Right lobe of liver (tissue), 6 donors: Measurements from ENCODE around the gene COPB1. TPM values are rescaled to one million over a fixed set of nuclear protein-coding genes. Genes with fewer than 3 reads are reported as not detected.

Experiments used
- ATAC-seq, 4 donors: fragments of 200-7000 bp; cut with Tn5 transposase; one replicate each; pipeline ENCODE4 v1.9.1; 2020; ENCODE audit warnings: mild to moderate bottlenecking in 4 of 4, moderate library complexity in 4 of 4
- DNase-seq, 3 donors: peaks; one replicate each; pipeline ENCODE4 v3.0.0-alpha.2; 2020
- H3K27ac ChIP-seq, 3 donors: fragments of 200-600 bp; one replicate each; pipeline ENCODE4 v1.8.0; 2022
- H3K27me3 ChIP-seq, 2 donors: fragments of 200-600 bp; one replicate each; pipeline ENCODE4 v1.8.0; 2022
- H3K36me3 ChIP-seq, 4 donors: fragments of 200-600 bp; sonication (generic) in 1 of 4; one replicate each; pipeline versions ENCODE4 v1.5.1 to v1.8.0; 2017 to 2022; ENCODE audit warnings: control low read depth in 1 of 4
- H3K4me1 ChIP-seq, 4 donors: fragments of 200-600 bp; sonication (generic) in 1 of 4; one replicate each; pipeline versions ENCODE4 v1.5.1 to v1.8.0; 2017 to 2022; ENCODE audit warnings: control low read depth in 1 of 4
- H3K4me3 ChIP-seq, 3 donors: fragments of 200-600 bp; one replicate each; pipeline ENCODE4 v1.8.0; 2022
- H3K9me3 ChIP-seq, 4 donors: fragments of 200-600 bp; sonication (generic) in 1 of 4; one replicate each; pipeline versions ENCODE4 v1.5.1 to v1.8.0; 2017 to 2022; ENCODE audit warnings: control low read depth in 1 of 4
- POLR2A ChIP-seq: fragments of 450-650 bp; IDR thresholded peaks from one replicate; pipeline ENCODE4 v1.6.1; 2017; ENCODE audit warnings: antibody characterized with exemption, mild to moderate bottlenecking
- WGBS: methylation state at CpG from one replicate; pipeline ENCODE4 v1.1.6; 2018; ENCODE audit warnings: low coverage, low lambda C conversion rate; ENCODE audit not compliant: insufficient coverage; ENCODE audit errors: missing lambda C conversion rate; 5-methylcytosine and 5-hydroxymethylcytosine counted together
- intact Hi-C, 2 donors: fragments of 100-400 bp; cut with DNase I; formaldehyde crosslinking; loops; one replicate each; pipeline versions ENCODE4 v1.11.2 to v1.14.1; 2022
- total RNA-seq, 6 experiments: library from RNA; depleted of rRNA in 2 of 6; stranded (reverse); fragments of >200 nt in 2 of 6; fragmentation: NEBNext Ultra II Directional in 3 of 6; extraction: Animal tissue kit (Norgen Biotek cat#: 25700) in 3 of 6; gene quantifications; one replicate each; pipeline versions ENCODE4 v1.1.0 to v1.2.4, GENCODE V29; 2016 to 2023
- TF ChIP-seq, protein P1 (sequence below), 4 donors: fragments of 200-600 bp in 3 of 4; fragments of 450-650 bp in 1 of 4; IDR thresholded peaks; one replicate each; pipeline versions ENCODE4 v1.5.1 to v1.8.0; 2016 to 2022; ENCODE audit warnings: antibody characterized with exemption in 4 of 4, mild to moderate bottlenecking in 2 of 4
- donor health status: DM: no; HTN: yes; CAD: no.
- donor health status: DM: no; HTN: no; CAD: no.
- donor health status: DM: no; HTN: no; CAD: no.
- donor health status: DM: no; HTN: yes; CAD: no.
- donor health status: DM: no; HTN: yes; CAD: no.

Gene COPB1
- total RNA-seq, 6 experiments from 2014 or later: 39.1 to 77.8 (median 56.6) TPM

DNA sequence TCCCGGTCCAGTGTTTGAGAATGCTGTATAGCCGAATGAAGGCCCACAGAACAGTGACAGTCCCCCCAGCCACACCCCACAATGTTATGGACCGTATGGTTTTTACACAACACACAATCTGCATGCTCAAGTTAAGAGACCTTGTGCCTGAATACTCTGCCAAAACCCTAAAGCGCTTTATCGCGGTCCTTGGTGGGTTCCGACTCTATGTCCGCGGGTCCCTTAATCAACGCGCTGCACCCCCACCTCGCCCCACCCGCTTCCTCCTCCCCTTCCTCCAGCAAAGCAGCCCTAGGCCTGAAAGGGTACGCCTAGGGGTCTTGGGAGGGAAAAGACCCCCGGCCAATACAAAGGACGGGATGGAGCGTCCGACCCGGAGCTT, 442 bp downstream of the COPB1 start:
- whole genome bisulfite sequencing: 0% methylated on average over 6 of the region's 19 CpGs
- TF ChIP-seq POLR2A: no peak
- TF ChIP-seq, protein P1, sequence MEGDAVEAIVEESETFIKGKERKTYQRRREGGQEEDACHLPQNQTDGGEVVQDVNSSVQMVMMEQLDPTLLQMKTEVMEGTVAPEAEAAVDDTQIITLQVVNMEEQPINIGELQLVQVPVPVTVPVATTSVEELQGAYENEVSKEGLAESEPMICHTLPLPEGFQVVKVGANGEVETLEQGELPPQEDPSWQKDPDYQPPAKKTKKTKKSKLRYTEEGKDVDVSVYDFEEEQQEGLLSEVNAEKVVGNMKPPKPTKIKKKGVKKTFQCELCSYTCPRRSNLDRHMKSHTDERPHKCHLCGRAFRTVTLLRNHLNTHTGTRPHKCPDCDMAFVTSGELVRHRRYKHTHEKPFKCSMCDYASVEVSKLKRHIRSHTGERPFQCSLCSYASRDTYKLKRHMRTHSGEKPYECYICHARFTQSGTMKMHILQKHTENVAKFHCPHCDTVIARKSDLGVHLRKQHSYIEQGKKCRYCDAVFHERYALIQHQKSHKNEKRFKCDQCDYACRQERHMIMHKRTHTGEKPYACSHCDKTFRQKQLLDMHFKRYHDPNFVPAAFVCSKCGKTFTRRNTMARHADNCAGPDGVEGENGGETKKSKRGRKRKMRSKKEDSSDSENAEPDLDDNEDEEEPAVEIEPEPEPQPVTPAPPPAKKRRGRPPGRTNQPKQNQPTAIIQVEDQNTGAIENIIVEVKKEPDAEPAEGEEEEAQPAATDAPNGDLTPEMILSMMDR (IDR thresholded peaks at IDR 0.05): no peak
- intact Hi-C loops: no loop called here
- Histone ChIP-seq H3K27me3 (no peaks in the 10 kb centered on the region), H3K4me1 (peaks cover 0 to 14% (median 3%) of the 10 kb centered on the region in 4 donors), H3K4me3 (peak overlapping the region; percentile 67 to 75 (median 71)), H3K27ac (peak overlapping the region; percentile 72 to 88 (median 79)), H3K36me3 (peaks cover 0 to 38% (median 16%) of the 10 kb centered on the region in 4 donors), H3K9me3 (no peaks in the 10 kb centered on the region)
- ATAC-seq (peak; percentile 48 to 64 (median 54)), DNase-seq (peak; percentile 45 to 65 (median 58))

- no peaks in the 10 kb centered on the region for H3K9me3 ChIP-seq
- no peaks in the 10 kb centered on the region for H3K27me3 ChIP-seq
- 60% methylated on average over 3 of the region's 3 CpGs for WGBS
- intact Hi-C loops: no loop called here
- TF ChIP-seq, protein P1 (IDR thresholded peaks at IDR 0.05): no peak
- TF ChIP-seq POLR2A: no peak
- H3K36me3 ChIP-seq: peaks cover 12 to 98% (median 72%) of the 10 kb centered on the region in 4 donors
- ATAC-seq (no peak), DNase-seq (no peak)
- no peak overlapping the region for H3K4me3 ChIP-seq
- no peak overlapping the region for H3K27ac ChIP-seq
- H3K4me1 ChIP-seq: no peaks in the 10 kb centered on the region
These were observed 18.9 kb downstream of the COPB1 start for GRCh38 chr11:14480716-14481115.

GRCh38 chr11:14471127-14471526, 28.5 kb downstream of the COPB1 start:
- DNase-seq (no peak), ATAC-seq (no peak)
- H3K9me3 ChIP-seq: no peaks in the 10 kb centered on the region
- no peak overlapping the region for H3K4me3 ChIP-seq
- no peak overlapping the region for H3K27ac ChIP-seq
- WGBS: 50% methylated on average over 1 of the region's 1 CpG
- H3K4me1 ChIP-seq: no peaks in the 10 kb centered on the region
- no peaks in the 10 kb centered on the region for H3K27me3 ChIP-seq
- intact Hi-C loops: no loop called here
- peaks cover 9 to 93% (median 47%) of the 10 kb centered on the region in 4 donors for H3K36me3 ChIP-seq
- TF ChIP-seq, protein P1 (IDR thresholded peaks at IDR 0.05): no peak
- TF ChIP-seq POLR2A: no peak

DNA sequence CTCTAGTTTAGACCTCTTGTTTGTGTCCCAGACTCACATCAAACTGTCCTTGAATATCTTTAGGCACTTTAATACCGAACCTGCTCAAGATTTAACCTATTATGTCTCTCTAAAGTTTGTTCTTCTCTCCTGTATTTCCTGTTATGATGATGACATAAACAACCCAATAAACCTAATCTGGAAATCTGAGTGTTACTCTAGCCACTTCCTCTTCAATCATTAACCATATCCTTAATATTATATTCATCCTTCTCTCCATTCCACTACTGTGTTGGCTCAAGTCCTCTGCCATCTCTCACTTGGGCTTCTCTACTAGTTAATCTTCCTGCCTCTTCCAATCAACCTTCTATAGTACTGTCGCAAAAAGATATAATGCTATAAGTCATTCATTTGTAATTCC, 36.0 kb downstream of the COPB1 start:
- no peak overlapping the region for H3K4me3 ChIP-seq
- H3K4me1 ChIP-seq: no peaks in the 10 kb centered on the region
- H3K27me3 ChIP-seq: no peaks in the 10 kb centered on the region
- no peak overlapping the region for H3K27ac ChIP-seq
- ATAC-seq (no peak), DNase-seq (no peak)
- peaks cover 19 to 99% (median 60%) of the 10 kb centered on the region in 4 donors for H3K36me3 ChIP-seq
- H3K9me3 ChIP-seq: no peaks in the 10 kb centered on the region
- TF ChIP-seq POLR2A: no peak
- TF ChIP-seq, protein P1 (IDR thresholded peaks at IDR 0.05): no peak
- 86% methylated on average over 2 of the region's 2 CpGs for WGBS
- intact Hi-C loops: no loop called here

GRCh38 chr11:14460147-14460546, 39.5 kb downstream of the COPB1 start:
- no peaks in the 10 kb centered on the region for H3K4me1 ChIP-seq
- DNase-seq (no peak), ATAC-seq (no peak)
- intact Hi-C loops: no loop called here
- H3K27me3 ChIP-seq: no peaks in the 10 kb centered on the region
- H3K4me3 ChIP-seq: no peak overlapping the region
- no peak overlapping the region for H3K27ac ChIP-seq
- H3K36me3 ChIP-seq: peaks cover 19 to 79% (median 48%) of the 10 kb centered on the region in 4 donors
- no peaks in the 10 kb centered on the region for H3K9me3 ChIP-seq
- TF ChIP-seq POLR2A: no peak
- TF ChIP-seq, protein P1 (IDR thresholded peaks at IDR 0.05): no peak
